Muscle of leg (tissue), 11 donors: ENCODE measurements around the gene FAM229A. TPM values are rescaled to one million over a fixed set of nuclear protein-coding genes. Genes with fewer than 3 reads are reported as not detected.

Experiments
- DNase-seq: peaks from one replicate; pipeline ENCODE4 v3.0.0; 2013
- H3K27ac ChIP-seq: one replicate; pipeline ENCODE4 v1.5.1; 2013; ENCODE audit warnings: mild to moderate bottlenecking, low read length, control low read depth
- H3K27me3 ChIP-seq: one replicate; pipeline ENCODE4 v1.6.1; 2013; ENCODE audit warnings: low read length; ENCODE audit not compliant: control insufficient read depth, insufficient read depth
- H3K36me3 ChIP-seq: one replicate; pipeline ENCODE4 v1.6.1; 2013; ENCODE audit warnings: low read length; ENCODE audit not compliant: control insufficient read depth, insufficient read depth
- H3K4me1 ChIP-seq: one replicate; pipeline ENCODE4 v1.6.1; 2013; ENCODE audit warnings: low read length; ENCODE audit not compliant: control insufficient read depth, insufficient read depth
- H3K4me3 ChIP-seq: one replicate; pipeline ENCODE4 v1.5.1; 2013; ENCODE audit warnings: low read length, control low read depth
- H3K9me3 ChIP-seq: replicated peaks from 2 replicates; pipeline ENCODE4 v1.6.1; 2013; ENCODE audit warnings: low read depth, low read length; ENCODE audit not compliant: control insufficient read depth
- WGBS: methylation state at CpG from one replicate; pipeline ENCODE4 v1.1.5; 2013; ENCODE audit warnings: missing lambda C conversion rate; ENCODE audit not compliant: insufficient coverage; 5-methylcytosine and 5-hydroxymethylcytosine counted together
- polyA plus RNA-seq, 8 donors: library from polyadenylated mRNA; unstranded; fragments of 120-200 nt; gene quantifications; one replicate each; pipeline versions ENCODE4 v1.2.1 to v1.2.3, GENCODE V29; 2013; ENCODE audit warnings: inconsistent platforms in 1 of 8, low replicate concordance in 1 of 8; ENCODE audit not compliant: insufficient read length in 8 of 8, insufficient read depth in 1 of 8
- total RNA-seq: library from RNA; stranded (reverse); fragments of 120-200 nt; gene quantifications from one replicate; pipeline ENCODE4 v1.2.4, GENCODE V29; 2013

Gene FAM229A
- total and polyA plus RNA-seq, 9 donors: 3.3 to 10.4 (median 5.7) TPM

GRCh38 chr1:32351399-32352238, 10.7 kb downstream of the FAM229A start:
- Histone ChIP-seq H3K4me3 (peak overlapping the region; percentile 72), H3K27me3 (no peaks in the 10 kb centered on the region), H3K27ac (peak overlapping the region; percentile 96), H3K4me1 (peaks cover 41% of the 10 kb centered on the region), H3K9me3 (peaks cover 2% of the 10 kb centered on the region), H3K36me3 (peaks cover 14% of the 10 kb centered on the region)
- WGBS: 2% methylated on average over 60 of the region's 75 CpGs
- DNase-seq: peak; percentile 99

DNA sequence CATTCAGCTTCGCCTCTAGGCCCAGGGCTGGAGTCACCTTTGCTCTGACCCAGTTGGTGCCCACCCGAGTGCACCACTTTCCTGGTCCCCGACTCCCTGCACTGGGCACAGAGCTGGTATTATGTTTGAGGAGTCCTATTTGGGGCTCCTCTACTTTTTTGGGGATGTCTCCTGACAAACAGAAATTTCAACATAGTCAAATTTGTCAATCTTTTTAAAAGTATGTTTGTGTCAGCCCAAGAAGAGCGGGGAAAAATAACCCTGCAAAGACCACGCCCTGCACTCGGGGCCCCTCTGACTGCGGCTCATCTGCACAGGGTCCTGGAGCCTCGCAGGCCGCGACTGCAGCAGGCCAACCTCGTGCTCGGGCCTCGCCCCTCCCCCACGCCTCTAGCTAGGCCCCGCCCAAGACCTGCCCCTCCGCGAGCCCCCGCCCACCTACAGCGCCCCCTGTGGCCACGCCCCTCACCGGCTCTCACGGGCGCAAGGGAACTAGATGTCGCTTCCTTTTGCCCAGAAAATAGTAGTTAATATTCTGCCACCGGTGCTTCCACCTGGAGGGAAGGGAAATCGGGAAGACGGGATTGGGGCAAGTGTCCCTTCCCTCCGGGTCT, 11.4 kb downstream of the FAM229A start:
- Histone ChIP-seq H3K27me3 (no peaks in the 10 kb centered on the region), H3K36me3 (peaks cover 14% of the 10 kb centered on the region), H3K4me3 (peak overlapping the region; percentile 72), H3K4me1 (peaks cover 41% of the 10 kb centered on the region), H3K27ac (peak overlapping the region; percentile 90), H3K9me3 (peaks cover 2% of the 10 kb centered on the region)
- no peak for DNase-seq
- WGBS: 7% methylated on average over 12 of the region's 28 CpGs

DNA sequence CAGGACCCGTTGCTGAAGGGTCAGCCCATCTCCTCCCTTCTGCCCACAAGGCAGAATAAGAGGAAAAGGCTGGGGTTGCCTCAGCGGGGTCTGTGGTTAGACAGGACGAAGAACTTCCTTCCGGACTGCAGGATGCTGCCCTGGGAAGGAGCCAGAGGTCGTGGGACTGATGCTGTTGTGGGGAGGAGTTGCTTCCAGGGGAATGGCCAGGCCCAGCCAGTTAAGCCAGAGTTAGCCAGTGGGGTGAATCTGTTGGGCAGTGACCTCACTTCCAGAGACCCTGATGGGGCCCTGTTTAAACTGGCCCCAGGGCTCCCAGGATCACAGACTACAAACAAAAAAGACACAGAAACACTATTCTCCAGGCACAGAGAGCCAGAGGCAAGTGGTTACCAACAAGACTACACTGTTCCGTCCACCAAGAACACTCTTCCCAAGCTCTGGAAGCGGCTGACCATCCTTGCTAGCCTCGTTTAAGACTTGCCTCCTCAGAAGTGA, 13.0 kb downstream of the FAM229A start:
- peak overlapping the region; percentile 17 for H3K27ac ChIP-seq
- no peaks in the 10 kb centered on the region for H3K27me3 ChIP-seq
- WGBS: 75% methylated on average over 3 of the region's 8 CpGs
- DNase-seq: peak; percentile 48
- H3K36me3 ChIP-seq: peaks cover 7% of the 10 kb centered on the region
- H3K9me3 ChIP-seq: peaks cover 2% of the 10 kb centered on the region
- H3K4me1 ChIP-seq: peaks cover 45% of the 10 kb centered on the region
- no peak overlapping the region for H3K4me3 ChIP-seq

GRCh38 chr1:32346532-32347157, 15.6 kb downstream of the FAM229A start:
- H3K27me3 ChIP-seq: peaks cover 2% of the 10 kb centered on the region
- H3K27ac ChIP-seq: no peak overlapping the region
- DNase-seq: no peak
- no peaks in the 10 kb centered on the region for H3K36me3 ChIP-seq
- no peak overlapping the region for H3K4me3 ChIP-seq
- H3K4me1 ChIP-seq: peaks cover 24% of the 10 kb centered on the region
- WGBS: 70% methylated on average over 6 of the region's 9 CpGs
- peaks cover 2% of the 10 kb centered on the region for H3K9me3 ChIP-seq

DNA sequence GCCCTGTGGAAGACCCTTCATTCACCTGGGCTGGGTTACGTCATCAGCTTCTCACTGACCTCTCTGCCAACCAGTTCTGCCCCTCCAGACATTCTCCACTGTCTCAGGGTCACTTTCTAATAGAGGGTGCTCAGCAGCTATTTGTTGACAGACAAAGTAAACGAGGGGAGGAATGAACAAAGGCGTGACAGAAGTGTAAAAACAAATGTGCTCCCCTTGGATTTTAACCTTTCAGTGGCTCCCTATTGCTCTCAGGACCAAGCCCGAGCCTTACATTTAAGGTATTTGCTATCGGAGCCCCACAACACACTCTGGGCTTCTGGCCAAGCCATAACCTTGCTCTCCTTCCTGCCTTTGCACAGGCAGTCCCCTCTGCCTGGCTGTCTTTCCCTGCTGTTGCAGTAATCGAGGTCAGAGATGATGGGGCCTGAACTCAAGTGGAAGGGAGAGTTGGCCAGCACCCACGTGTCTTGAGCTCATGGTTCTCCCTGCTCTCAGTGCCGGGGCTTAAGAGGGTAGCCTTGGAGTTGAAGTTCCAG, 16.9 kb downstream of the FAM229A start:
- 24% methylated on average over 7 of the region's 8 CpGs for WGBS
- no peak for DNase-seq
- Histone ChIP-seq H3K27ac (peak overlapping the region; percentile 8), H3K9me3 (no peaks in the 10 kb centered on the region), H3K4me1 (peaks cover 25% of the 10 kb centered on the region), H3K27me3 (peaks cover 2% of the 10 kb centered on the region), H3K36me3 (no peaks in the 10 kb centered on the region), H3K4me3 (no peak overlapping the region)

- peaks cover 36% of the 10 kb centered on the region for H3K4me1 ChIP-seq
- WGBS: 92% methylated on average over 4 of the region's 10 CpGs
These were observed 19.6 kb downstream of the FAM229A start for GRCh38 chr1:32342704-32343103.

DNA sequence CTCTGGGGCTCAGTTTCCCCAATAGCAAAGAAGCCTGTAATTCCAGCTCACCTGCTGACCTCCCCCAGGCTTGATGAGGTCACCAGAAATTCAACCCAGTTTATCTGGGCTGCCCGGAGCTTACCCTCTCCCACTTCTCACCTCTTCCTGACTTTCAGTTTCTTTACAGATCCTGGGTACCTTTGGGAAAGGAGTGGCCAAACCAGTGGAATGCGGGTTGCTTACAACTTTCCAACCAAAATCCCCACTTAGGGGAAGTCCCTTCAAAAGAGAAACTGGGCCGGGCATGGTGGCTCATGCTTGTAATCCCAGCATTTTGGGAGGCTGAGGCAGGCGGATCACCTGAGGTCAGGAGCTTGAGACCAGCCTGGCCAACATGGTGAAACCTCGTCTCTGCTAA, 20.3 kb downstream of the FAM229A start:
- no peaks in the 10 kb centered on the region for H3K36me3 ChIP-seq
- peaks cover 2% of the 10 kb centered on the region for H3K27me3 ChIP-seq
- no peak overlapping the region for H3K27ac ChIP-seq
- no peak for DNase-seq
- H3K4me1 ChIP-seq: peaks cover 43% of the 10 kb centered on the region
- WGBS: 71% methylated on average over 3 of the region's 5 CpGs
- no peaks in the 10 kb centered on the region for H3K9me3 ChIP-seq
- no peak overlapping the region for H3K4me3 ChIP-seq

More at GRCh38 chr1:32342704-32343103, 19.6 kb downstream of the FAM229A start:
- H3K27me3 ChIP-seq: peaks cover 2% of the 10 kb centered on the region
- no peaks in the 10 kb centered on the region for H3K9me3 ChIP-seq
- no peaks in the 10 kb centered on the region for H3K36me3 ChIP-seq
- no peak overlapping the region for H3K27ac ChIP-seq
- no peak for DNase-seq
- H3K4me3 ChIP-seq: no peak overlapping the region

DNA sequence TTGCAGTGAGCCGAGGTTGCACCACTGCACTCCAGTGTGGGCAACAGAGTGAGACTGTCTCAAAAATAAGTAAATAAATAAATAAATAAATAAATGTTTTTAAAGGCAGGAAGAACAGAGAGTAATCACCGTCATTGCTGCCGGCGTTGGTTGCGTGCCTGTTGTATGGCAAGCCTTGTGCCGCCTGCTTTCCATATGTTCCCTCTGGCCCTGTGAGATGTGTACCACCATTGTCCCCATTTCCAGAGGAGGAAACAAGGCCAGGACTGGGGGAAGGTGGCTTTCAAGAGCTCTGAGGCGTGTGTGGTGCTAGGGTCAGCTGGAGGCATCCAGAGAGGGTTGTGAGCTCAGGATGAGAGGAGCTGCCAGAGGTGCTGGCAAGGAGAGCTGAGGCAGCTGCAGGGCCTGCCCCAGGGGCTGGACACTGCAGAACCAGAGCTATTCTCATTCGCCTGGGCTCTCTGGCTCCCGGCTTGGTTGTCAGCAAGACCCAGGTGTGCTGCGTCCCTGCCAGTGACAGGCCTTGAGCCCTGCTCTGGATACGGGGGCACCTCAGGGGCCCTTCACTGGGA, 21.0 kb downstream of the FAM229A start:
- 73% methylated on average over 8 of the region's 11 CpGs for WGBS
- Histone ChIP-seq H3K4me3 (no peak overlapping the region), H3K4me1 (peaks cover 50% of the 10 kb centered on the region), H3K9me3 (no peaks in the 10 kb centered on the region), H3K27me3 (peaks cover 2% of the 10 kb centered on the region), H3K36me3 (no peaks in the 10 kb centered on the region), H3K27ac (no peak overlapping the region)
- peak; percentile 63 for DNase-seq

- Histone ChIP-seq H3K27me3 (peaks cover 2% of the 10 kb centered on the region), H3K36me3 (peaks cover 2% of the 10 kb centered on the region), H3K4me3 (no peak overlapping the region), H3K27ac (no peak overlapping the region), H3K9me3 (no peaks in the 10 kb centered on the region), H3K4me1 (peaks cover 54% of the 10 kb centered on the region)
- 76% methylated on average over 4 of the region's 5 CpGs for WGBS
- no peak for DNase-seq
These were observed 22.8 kb downstream of the FAM229A start for GRCh38 chr1:32339363-32339978.
